Measurements from ENCODE around the gene FRMD4B. TPM values are rescaled to one million over a fixed set of nuclear protein-coding genes. Genes with fewer than 3 reads are reported as not detected.

Gene FRMD4B
- total RNA-seq, 3 donors from 2014 or later (not counting 1 experiment from before 2014, with no cell fraction given), result 8.5 to 19.8 (median 9.4) TPM

DNA sequence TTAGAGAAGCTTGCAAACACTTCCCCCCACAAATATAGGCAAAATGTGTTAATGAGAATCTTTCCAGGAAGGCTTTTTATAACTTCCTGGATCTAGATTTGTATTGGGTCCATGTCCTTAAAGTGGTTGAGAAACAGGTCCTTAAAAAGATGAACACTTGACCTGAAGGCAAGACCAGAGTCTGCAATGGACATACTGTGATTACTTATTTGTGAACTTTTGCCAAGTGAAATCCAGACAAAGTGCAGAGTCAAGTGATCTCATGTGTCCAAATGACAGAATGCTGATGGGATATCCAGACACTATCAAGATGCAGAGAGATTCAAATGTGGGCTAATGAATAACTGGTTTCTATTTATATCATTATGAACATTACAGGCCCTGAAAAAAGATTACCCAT, 43.8 kb downstream of the FRMD4B start:
- H3K36me3 ChIP-seq (ENCODE audit: control insufficient read depth, insufficient read depth, low read length), result no peaks in the 10 kb centered on the region
- Mint-ChIP-seq H3K9me3 (peaks cover 0 to 3% of the 10 kb centered on the region in 2 donors), H3K36me3 (no peaks in the 10 kb centered on the region), H3K4me1 (peaks cover 0 to 13% of the 10 kb centered on the region in 2 donors), H3K27me3 (ENCODE audit: low read depth in 2 of 2) (peaks cover 2 to 3% of the 10 kb centered on the region in 2 donors), H3K27ac (no peak overlapping the region), H3K4me3 (no peak overlapping the region)
- no peaks in the 10 kb centered on the region for H3K27me3 ChIP-seq (ENCODE audit: control insufficient read depth, insufficient read depth, low read length)
- H3K4me3 ChIP-seq (ENCODE audit: low read length), result no peak overlapping the region
- intact Hi-C loops (cut with micrococcal nuclease), result no loop called here
- H3K9me3 ChIP-seq (ENCODE audit: control insufficient read depth, insufficient read depth, low read length), result no peaks in the 10 kb centered on the region
- ATAC-seq, result no peak
- H3K27ac ChIP-seq (ENCODE audit: low read length), result no peak overlapping the region
- H3K4me1 ChIP-seq (ENCODE audit: control insufficient read depth, insufficient read depth, low read length), result no peaks in the 10 kb centered on the region
- TF ChIP-seq, protein P1, sequence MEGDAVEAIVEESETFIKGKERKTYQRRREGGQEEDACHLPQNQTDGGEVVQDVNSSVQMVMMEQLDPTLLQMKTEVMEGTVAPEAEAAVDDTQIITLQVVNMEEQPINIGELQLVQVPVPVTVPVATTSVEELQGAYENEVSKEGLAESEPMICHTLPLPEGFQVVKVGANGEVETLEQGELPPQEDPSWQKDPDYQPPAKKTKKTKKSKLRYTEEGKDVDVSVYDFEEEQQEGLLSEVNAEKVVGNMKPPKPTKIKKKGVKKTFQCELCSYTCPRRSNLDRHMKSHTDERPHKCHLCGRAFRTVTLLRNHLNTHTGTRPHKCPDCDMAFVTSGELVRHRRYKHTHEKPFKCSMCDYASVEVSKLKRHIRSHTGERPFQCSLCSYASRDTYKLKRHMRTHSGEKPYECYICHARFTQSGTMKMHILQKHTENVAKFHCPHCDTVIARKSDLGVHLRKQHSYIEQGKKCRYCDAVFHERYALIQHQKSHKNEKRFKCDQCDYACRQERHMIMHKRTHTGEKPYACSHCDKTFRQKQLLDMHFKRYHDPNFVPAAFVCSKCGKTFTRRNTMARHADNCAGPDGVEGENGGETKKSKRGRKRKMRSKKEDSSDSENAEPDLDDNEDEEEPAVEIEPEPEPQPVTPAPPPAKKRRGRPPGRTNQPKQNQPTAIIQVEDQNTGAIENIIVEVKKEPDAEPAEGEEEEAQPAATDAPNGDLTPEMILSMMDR (IDR thresholded peaks at IDR 0.05), result no peak
- DNase-seq, result no peak

DNA sequence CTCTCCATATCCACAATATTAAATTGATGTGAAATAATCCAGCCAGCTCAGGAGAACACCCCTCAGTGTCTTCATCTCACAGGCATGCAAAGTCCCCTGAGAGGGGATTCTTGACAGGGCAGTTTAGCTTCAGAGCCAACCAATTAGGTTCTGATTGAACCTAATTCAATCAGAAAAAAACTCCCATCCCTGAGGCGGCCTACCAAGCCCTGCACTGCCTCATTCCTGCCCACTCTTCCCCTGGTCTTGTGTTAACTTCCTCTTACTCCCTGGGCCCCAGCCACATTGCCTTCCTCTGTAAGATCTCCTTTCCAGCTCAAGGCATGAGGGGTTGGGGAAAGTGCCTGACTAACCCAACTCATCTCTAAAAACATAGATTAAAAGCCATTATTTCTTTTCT, 46.1 kb downstream of the FRMD4B start:
- no peak overlapping the region for H3K27ac ChIP-seq (ENCODE audit: low read length)
- no peaks in the 10 kb centered on the region for H3K9me3 Mint-ChIP-seq
- no peaks in the 10 kb centered on the region for H3K27me3 Mint-ChIP-seq (ENCODE audit: low read depth in 2 of 2)
- no peaks in the 10 kb centered on the region for H3K27me3 ChIP-seq (ENCODE audit: control insufficient read depth, insufficient read depth, low read length)
- ATAC-seq, result peak in 1 of 3 donors; percentile 52
- H3K36me3 Mint-ChIP-seq, result no peaks in the 10 kb centered on the region
- intact Hi-C loops (cut with micrococcal nuclease), result no loop called here
- 56% methylated on average over 1 of the region's 1 CpG for WGBS (ENCODE audit: insufficient coverage)
- no peak overlapping the region for H3K4me3 Mint-ChIP-seq
- H3K4me1 ChIP-seq (ENCODE audit: control insufficient read depth, insufficient read depth, low read length), result no peaks in the 10 kb centered on the region
- TF ChIP-seq, protein P1 (IDR thresholded peaks at IDR 0.05), result no peak
- no peak overlapping the region for H3K4me3 ChIP-seq (ENCODE audit: low read length)
- no peaks in the 10 kb centered on the region for H3K9me3 ChIP-seq (ENCODE audit: control insufficient read depth, insufficient read depth, low read length)
- peaks cover 0 to 18% of the 10 kb centered on the region in 2 donors for H3K4me1 Mint-ChIP-seq
- no peak overlapping the region for H3K27ac Mint-ChIP-seq
- no peak for DNase-seq
- H3K36me3 ChIP-seq (ENCODE audit: control insufficient read depth, insufficient read depth, low read length), result no peaks in the 10 kb centered on the region

DNA sequence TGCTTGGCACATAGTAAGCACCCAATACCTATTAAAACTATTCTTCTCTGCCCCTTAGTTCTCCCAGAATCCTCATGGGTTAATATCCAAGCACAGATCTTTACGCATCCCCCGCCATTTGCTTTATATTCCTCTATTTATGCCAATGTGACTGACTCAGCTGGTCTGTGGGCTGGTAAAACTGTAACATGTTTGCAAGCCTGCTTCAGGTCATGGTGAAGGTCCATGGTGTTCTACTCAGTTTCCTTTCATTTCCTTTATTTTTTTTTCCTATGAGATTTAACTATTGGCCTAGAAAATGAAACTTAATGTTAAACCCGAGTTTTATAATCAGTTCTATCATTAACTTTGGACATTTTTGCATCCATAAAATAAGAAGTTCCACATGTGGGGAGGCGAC, 47.0 kb downstream of the FRMD4B start:
- intact Hi-C loops (cut with micrococcal nuclease), result no loop called here
- Mint-ChIP-seq H3K9me3 (no peaks in the 10 kb centered on the region), H3K27me3 (ENCODE audit: low read depth in 2 of 2) (no peaks in the 10 kb centered on the region), H3K4me1 (peaks cover 0 to 18% of the 10 kb centered on the region in 2 donors), H3K27ac (no peak overlapping the region), H3K36me3 (no peaks in the 10 kb centered on the region), H3K4me3 (no peak overlapping the region)
- Histone ChIP-seq H3K27me3 (ENCODE audit: control insufficient read depth, insufficient read depth, low read length) (no peaks in the 10 kb centered on the region), H3K27ac (ENCODE audit: low read length) (no peak overlapping the region), H3K4me1 (ENCODE audit: control insufficient read depth, insufficient read depth, low read length) (no peaks in the 10 kb centered on the region), H3K9me3 (ENCODE audit: control insufficient read depth, insufficient read depth, low read length) (no peaks in the 10 kb centered on the region), H3K36me3 (ENCODE audit: control insufficient read depth, insufficient read depth, low read length) (no peaks in the 10 kb centered on the region), H3K4me3 (ENCODE audit: low read length) (no peak overlapping the region)
- TF ChIP-seq, protein P1 (IDR thresholded peaks at IDR 0.05), result no peak
- WGBS (ENCODE audit: insufficient coverage), result 75% methylated on average over 4 of the region's 4 CpGs
- DNase-seq (no peak), ATAC-seq (no peak)

DNA sequence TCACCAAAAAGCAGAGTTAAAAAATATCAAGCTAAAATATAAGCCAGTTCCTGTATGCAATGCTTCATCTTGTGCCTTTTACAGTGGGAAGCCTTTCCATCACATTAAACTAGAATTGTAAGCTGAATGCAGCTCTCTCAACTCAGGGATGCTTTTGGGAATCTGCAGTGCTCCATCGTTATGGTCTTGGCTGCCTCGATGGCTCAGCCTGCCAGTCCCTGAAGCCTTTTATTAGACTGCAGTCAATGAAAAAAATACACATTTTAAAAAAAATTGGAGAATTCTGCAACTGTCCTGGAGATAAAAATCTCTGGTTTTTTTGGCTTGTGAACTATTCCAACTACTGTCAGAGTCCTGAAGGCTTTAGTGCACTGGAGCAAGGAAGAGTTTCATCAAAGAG, 53.0 kb downstream of the FRMD4B start:
- Mint-ChIP-seq H3K36me3 (no peaks in the 10 kb centered on the region), H3K4me1 (peaks cover 12 to 17% of the 10 kb centered on the region in 2 donors), H3K27ac (no peak overlapping the region), H3K27me3 (ENCODE audit: low read depth in 2 of 2) (no peaks in the 10 kb centered on the region), H3K4me3 (no peak overlapping the region), H3K9me3 (no peaks in the 10 kb centered on the region)
- DNase-seq, result no peak
- Histone ChIP-seq H3K4me3 (ENCODE audit: low read length) (no peak overlapping the region), H3K36me3 (ENCODE audit: control insufficient read depth, insufficient read depth, low read length) (no peaks in the 10 kb centered on the region), H3K27ac (ENCODE audit: low read length) (no peak overlapping the region), H3K9me3 (ENCODE audit: control insufficient read depth, insufficient read depth, low read length) (no peaks in the 10 kb centered on the region), H3K4me1 (ENCODE audit: control insufficient read depth, insufficient read depth, low read length) (peaks cover 7% of the 10 kb centered on the region), H3K27me3 (ENCODE audit: control insufficient read depth, insufficient read depth, low read length) (no peaks in the 10 kb centered on the region)
- intact Hi-C loops (cut with micrococcal nuclease), result no loop called here
- WGBS (ENCODE audit: insufficient coverage), result 83% methylated on average over 1 of the region's 2 CpGs
- TF ChIP-seq, protein P1 (IDR thresholded peaks at IDR 0.05), result no peak
- ATAC-seq, result no peak

Measured in natural killer cell (primary cell).